ENCODE data around the gene DCC.

- TF ChIP-seq, protein P1, sequence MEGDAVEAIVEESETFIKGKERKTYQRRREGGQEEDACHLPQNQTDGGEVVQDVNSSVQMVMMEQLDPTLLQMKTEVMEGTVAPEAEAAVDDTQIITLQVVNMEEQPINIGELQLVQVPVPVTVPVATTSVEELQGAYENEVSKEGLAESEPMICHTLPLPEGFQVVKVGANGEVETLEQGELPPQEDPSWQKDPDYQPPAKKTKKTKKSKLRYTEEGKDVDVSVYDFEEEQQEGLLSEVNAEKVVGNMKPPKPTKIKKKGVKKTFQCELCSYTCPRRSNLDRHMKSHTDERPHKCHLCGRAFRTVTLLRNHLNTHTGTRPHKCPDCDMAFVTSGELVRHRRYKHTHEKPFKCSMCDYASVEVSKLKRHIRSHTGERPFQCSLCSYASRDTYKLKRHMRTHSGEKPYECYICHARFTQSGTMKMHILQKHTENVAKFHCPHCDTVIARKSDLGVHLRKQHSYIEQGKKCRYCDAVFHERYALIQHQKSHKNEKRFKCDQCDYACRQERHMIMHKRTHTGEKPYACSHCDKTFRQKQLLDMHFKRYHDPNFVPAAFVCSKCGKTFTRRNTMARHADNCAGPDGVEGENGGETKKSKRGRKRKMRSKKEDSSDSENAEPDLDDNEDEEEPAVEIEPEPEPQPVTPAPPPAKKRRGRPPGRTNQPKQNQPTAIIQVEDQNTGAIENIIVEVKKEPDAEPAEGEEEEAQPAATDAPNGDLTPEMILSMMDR (conservative IDR thresholded peaks at IDR 0.05), result no peak
- no peak for TF ChIP-seq ZFX (IDR thresholded peaks at IDR 0.05)
These were observed 698.6 kb downstream of the DCC start for GRCh38 chr18:53038608-53039007.

Data from C4-2B (cell line).